ENCODE results near the gene ITGA6.
"Not testable (repeated sequence)": the region's sequence is repeated elsewhere in the genome, so short reads cannot be mapped to it uniquely, and the experiment has no call there.

GRCh38 chr2:172549802-172550201 lies 122.4 kb downstream of the ITGA6 start:
- TF ChIP-seq JUNB (IDR thresholded peaks at IDR 0.05; ENCODE audit: unreplicated experiment); CTCF (conservative IDR thresholded peaks at IDR 0.05; ENCODE audit: low read depth in 2 of 2); CREB1 (CRISPR knock-in tag; IDR thresholded peaks at IDR 0.05; ENCODE audit: low read depth); EZH2 (IDR thresholded peaks at IDR 0.05; ENCODE audit: low read depth, unreplicated experiment); REST (IDR thresholded peaks at IDR 0.05; ENCODE audit: unreplicated experiment); POLR2AphosphoS5 (IDR thresholded peaks at IDR 0.05; ENCODE audit: low read depth); ETS1 (IDR thresholded peaks at IDR 0.05); EZH2phosphoT487 (IDR thresholded peaks at IDR 0.05; ENCODE audit: unreplicated experiment); STAT1 (IDR thresholded peaks at IDR 0.05; ENCODE audit: unreplicated experiment): not testable (repeated sequence)
- peak; percentile 78 for TF ChIP-seq NANOG (IDR thresholded peaks at IDR 0.05; ENCODE audit: borderline replicate concordance)

All from GM23338 (cell line).